ENCODE measurements around the gene C1orf105. TPM values are rescaled to one million over a fixed set of nuclear protein-coding genes. Genes with fewer than 3 reads are reported as not detected.

Gene C1orf105
- total and polyA plus RNA-seq, 3 donors from 2014 or later = 15.1 to 60.8 (median 15.8) TPM

DNA sequence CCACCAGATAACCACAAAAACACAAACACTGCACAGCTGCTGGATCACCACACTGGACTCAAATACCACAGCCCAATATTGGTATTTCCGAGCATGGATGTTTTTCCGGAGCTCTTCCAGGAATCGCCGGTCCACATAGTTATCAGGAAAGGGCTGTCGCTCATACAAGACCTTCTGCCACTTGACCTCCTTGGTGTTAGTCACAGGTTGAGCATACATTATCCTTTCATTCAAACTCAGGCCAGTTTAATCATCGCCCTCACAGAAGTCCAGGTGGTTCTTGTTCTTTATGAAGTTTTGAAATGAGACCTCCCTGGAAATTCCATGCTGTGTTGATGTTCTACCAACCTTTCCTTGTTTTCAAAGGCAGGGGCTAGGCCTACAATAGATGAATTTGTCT is 21.9 kb downstream of the C1orf105 start:
- TF ChIP-seq, protein P1, sequence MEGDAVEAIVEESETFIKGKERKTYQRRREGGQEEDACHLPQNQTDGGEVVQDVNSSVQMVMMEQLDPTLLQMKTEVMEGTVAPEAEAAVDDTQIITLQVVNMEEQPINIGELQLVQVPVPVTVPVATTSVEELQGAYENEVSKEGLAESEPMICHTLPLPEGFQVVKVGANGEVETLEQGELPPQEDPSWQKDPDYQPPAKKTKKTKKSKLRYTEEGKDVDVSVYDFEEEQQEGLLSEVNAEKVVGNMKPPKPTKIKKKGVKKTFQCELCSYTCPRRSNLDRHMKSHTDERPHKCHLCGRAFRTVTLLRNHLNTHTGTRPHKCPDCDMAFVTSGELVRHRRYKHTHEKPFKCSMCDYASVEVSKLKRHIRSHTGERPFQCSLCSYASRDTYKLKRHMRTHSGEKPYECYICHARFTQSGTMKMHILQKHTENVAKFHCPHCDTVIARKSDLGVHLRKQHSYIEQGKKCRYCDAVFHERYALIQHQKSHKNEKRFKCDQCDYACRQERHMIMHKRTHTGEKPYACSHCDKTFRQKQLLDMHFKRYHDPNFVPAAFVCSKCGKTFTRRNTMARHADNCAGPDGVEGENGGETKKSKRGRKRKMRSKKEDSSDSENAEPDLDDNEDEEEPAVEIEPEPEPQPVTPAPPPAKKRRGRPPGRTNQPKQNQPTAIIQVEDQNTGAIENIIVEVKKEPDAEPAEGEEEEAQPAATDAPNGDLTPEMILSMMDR (IDR thresholded peaks at IDR 0.05) = no peak
- TF ChIP-seq POLR2A (IDR thresholded peaks at IDR 0.05) = no peak
- Histone ChIP-seq H3K9me3 (no peaks in the 10 kb centered on the region), H3K36me3 (ENCODE audit: low read depth, missing control alignments) (no peaks in the 10 kb centered on the region), H3K27me3 (no peaks in the 10 kb centered on the region), H3K4me3 (no peak overlapping the region), H3K27ac (no peak overlapping the region), H3K4me1 (peaks cover 3% of the 10 kb centered on the region)
- intact Hi-C loops (cut with DNase I; ENCODE audit: low total_unique reads) = no loop called here
- 92 to 98% methylated on average over 6 of the region's 6 CpGs for WGBS, 2 donors
- no peak for DNase-seq

DNA sequence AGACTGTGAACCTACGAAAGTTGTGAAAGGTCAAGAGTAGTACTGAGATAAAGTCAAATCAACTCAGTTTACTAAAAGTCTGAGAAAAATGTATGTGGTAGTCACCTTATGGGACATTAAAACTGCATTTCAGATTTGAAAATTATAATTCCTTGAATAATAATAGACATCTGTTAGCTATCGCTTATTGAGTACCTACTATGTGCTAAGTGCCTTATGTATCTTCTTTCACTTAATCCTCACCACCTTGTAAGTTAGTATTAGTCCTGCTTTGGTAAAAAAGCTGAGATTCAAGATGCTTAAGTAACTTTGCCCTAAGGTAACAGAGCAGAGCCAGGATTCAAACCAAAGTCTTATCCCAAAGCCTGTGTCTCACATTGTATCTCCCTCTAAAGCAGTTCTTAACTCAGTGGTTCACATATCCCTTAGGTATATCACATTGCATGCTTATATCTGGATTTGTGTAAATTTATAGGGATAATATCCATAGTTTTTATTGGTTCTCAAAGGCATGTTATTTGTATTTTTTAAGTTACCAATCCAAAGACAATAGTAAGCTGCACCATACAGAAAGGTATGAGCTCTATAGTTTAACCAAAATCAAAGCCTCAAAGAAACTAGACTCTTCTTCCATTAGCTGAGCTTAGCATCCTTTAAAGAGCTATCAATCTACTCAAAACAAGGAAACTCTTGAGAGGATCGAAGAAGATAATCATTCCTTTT is 22.5 kb downstream of the C1orf105 start:
- H3K36me3 ChIP-seq (ENCODE audit: low read depth, missing control alignments) = no peaks in the 10 kb centered on the region
- 60% methylated on average over 3 of the region's 3 CpGs for WGBS, 2 donors
- H3K27ac ChIP-seq = peak overlapping the region in 1 of 2 donors; percentile 86
- peaks cover 3% of the 10 kb centered on the region for H3K4me1 ChIP-seq
- intact Hi-C loops (cut with DNase I; ENCODE audit: low total_unique reads) = no loop called here
- TF ChIP-seq, protein P1 (IDR thresholded peaks at IDR 0.05) = no peak
- H3K9me3 ChIP-seq = no peaks in the 10 kb centered on the region
- H3K4me3 ChIP-seq = peak overlapping the region; percentile 98 to 99
- no peak for DNase-seq
- H3K27me3 ChIP-seq = no peaks in the 10 kb centered on the region

DNA sequence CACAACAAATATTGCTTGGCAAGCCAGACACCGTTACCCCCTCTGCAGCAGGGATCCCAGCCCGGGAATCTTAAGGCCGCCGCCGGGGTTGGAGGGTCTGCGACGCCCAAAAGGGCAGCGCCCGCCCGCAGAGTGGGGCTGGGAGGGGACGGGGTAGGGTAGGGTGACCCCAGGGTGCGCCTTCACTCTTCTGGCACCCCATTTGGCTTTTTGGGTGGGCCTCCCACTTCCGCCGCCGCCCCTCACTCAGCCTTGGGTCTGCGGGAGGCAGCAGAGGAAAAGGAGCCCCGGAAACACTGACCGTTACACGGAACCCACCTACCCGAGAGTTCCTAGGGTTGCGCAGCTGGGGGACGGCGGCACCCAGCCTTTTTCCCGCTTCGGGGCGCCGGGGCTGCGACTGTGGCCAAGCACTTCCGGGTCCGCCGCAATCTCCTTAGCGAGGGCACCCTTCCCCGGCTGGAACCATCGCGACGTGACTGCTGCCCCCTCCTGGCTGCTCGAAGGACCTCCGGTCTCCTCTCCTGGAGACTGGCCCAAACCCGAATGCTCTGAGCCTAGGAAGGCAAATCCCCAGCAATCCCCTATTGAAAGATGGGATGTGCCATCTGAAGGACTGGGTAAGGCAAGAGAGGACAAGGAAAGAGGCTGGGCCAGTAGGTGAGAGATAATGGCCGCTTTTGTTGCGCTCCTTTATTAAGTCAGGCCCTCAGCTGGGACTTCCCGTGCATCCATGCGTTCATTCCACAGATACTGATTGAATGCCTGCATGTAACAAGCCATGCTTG is 23.4 kb downstream of the C1orf105 start, which contains the start of gene PIGC:
TSS of gene PIGC (minus strand) at position 404 of the 788 bp plus-strand sequence. CDS start 1,447 bp downstream, outside the sequence.
- intact Hi-C loops (cut with DNase I; ENCODE audit: low total_unique reads) = no loop called here
- peak; percentile 95 for DNase-seq
- Histone ChIP-seq H3K27me3 (no peaks in the 10 kb centered on the region), H3K27ac (peak within 1 kb of the TSS; percentile 86 to 93), H3K9me3 (no peaks in the 10 kb centered on the region), H3K36me3 (ENCODE audit: low read depth, missing control alignments) (no peaks in the 10 kb centered on the region), H3K4me3 (peak within 1 kb of the TSS; percentile 98 to 99), H3K4me1 (peaks cover 3% of the 10 kb centered on the region)
- TF ChIP-seq, protein P1 (IDR thresholded peaks at IDR 0.05) = peak; percentile 72 to 83 (median 77)
- no peak for TF ChIP-seq POLR2A (IDR thresholded peaks at IDR 0.05)
- WGBS, 2 donors = 6 to 8% methylated on average over 16 to 33 of the region's 43 CpGs

DNA sequence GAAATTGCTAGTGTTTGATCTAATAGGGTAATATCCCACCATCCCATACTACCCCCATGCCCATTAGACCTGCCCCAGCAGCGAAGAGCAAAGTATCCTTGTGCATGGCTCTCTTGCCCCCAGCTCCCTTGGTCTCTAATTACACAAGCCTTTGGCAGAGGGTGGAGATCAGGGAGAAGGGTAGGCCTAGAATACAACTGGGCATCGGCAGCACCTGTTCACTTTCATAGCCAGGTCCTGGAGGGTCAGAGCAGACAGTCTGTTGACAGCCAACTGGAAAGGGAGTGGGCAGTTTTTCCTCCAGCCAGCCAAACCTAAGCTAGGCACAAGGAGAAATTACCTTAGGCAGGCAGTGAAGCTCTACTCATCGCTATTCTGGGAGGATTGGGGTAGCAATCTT is 26.1 kb downstream of the C1orf105 start:
- 80 to 82% methylated on average over 2 to 3 of the region's 3 CpGs for WGBS, 2 donors
- no peaks in the 10 kb centered on the region for H3K9me3 ChIP-seq

More for the DNA sequence above, 26.1 kb downstream of the C1orf105 start:
- no peaks in the 10 kb centered on the region for H3K27me3 ChIP-seq
- intact Hi-C loops (cut with DNase I; ENCODE audit: low total_unique reads) = loop anchor here (5.0 kb wide), 1 partner anchor 276 kb away; no protein-coding TSS in a partner anchor
- peaks cover 16% of the 10 kb centered on the region for H3K4me1 ChIP-seq
- H3K27ac ChIP-seq = no peak overlapping the region
- no peaks in the 10 kb centered on the region for H3K36me3 ChIP-seq (ENCODE audit: low read depth, missing control alignments)
- TF ChIP-seq POLR2A (IDR thresholded peaks at IDR 0.05) = no peak
- TF ChIP-seq, protein P1 (IDR thresholded peaks at IDR 0.05) = no peak
- no peak for DNase-seq
- no peak overlapping the region for H3K4me3 ChIP-seq

All from testis (tissue), 3 donors.